Activated CD8-positive, alpha-beta T cell treated with anti-CD3 and anti-CD28 coated beads for 36 hours (primary cell): Measurements from ENCODE around the gene ZFYVE27. TPM values are rescaled to one million over a fixed set of nuclear protein-coding genes. Genes with fewer than 3 reads are reported as not detected.

Source experiments
- ATAC-seq: fragments of 200-7000 bp; cut with Tn5 transposase; one replicate; pipeline ENCODE4 v1.10.0; 2021; ENCODE audit warnings: mild to moderate bottlenecking, moderate library complexity
- CTCF ChIA-PET: fragments of 350-600 bp; sonication (Branson Sonifier 250); formaldehyde crosslinking; loops from one replicate; lab custom pipeline; 2021; ENCODE audit warnings: antibody characterized with exemption; lab: Charles Lee
- POLR2A ChIA-PET: fragments of 350-600 bp; sonication (Branson Sonifier 250); formaldehyde crosslinking; loops from one replicate; lab custom pipeline; 2021; ENCODE audit warnings: antibody characterized with exemption; lab: Charles Lee
- DNase-seq: peaks from one replicate; pipeline ENCODE4 v3.0.0-alpha.2; 2020
- H3K27ac Mint-ChIP-seq: one replicate; pipeline ENCODE4 v1.8.0; 2021; ENCODE audit warnings: mild to moderate bottlenecking, mixed read lengths
- H3K27me3 Mint-ChIP-seq: one replicate; pipeline ENCODE4 v1.8.0; 2021; ENCODE audit warnings: mixed read lengths
- H3K36me3 Mint-ChIP-seq: one replicate; pipeline ENCODE4 v1.8.0; 2021; ENCODE audit warnings: low read depth, mixed read lengths
- H3K4me1 Mint-ChIP-seq: one replicate; pipeline ENCODE4 v1.8.0; 2021; ENCODE audit warnings: low read depth, mixed read lengths
- H3K4me3 Mint-ChIP-seq: one replicate; pipeline ENCODE4 v1.8.0; 2021; ENCODE audit warnings: mild to moderate bottlenecking, moderate library complexity, mixed read lengths
- H3K9me3 Mint-ChIP-seq: one replicate; pipeline ENCODE4 v1.8.0; 2021; ENCODE audit warnings: mixed read lengths
- CTCF ChIP-seq: fragments of 200-600 bp; IDR thresholded peaks from one replicate; pipeline ENCODE4 v1.8.0; 2022; ENCODE audit warnings: antibody characterized with exemption, mild to moderate bottlenecking
- intact Hi-C: fragments of 100-400 bp; cut with micrococcal nuclease; formaldehyde crosslinking; loops from one replicate; pipeline ENCODE4 v1.10.0; 2022
- total RNA-seq, 2 experiments: library from RNA; stranded (reverse); gene quantifications; one replicate each; pipeline ENCODE4 v1.2.3, GENCODE V29; 2021

ZFYVE27 gene
- total RNA-seq, 2 experiments from 2014 or later = 18.1 to 20.1 TPM

- no peak for TF ChIP-seq CTCF
- peaks cover 1% of the 10 kb centered on the region for H3K36me3 Mint-ChIP-seq
- H3K9me3 Mint-ChIP-seq = no peaks in the 10 kb centered on the region
- ChIA-PET POLR2A (interaction anchor here (2.1 kb wide), 1 partner anchor 19 kb away, joined by 6 read pairs; the partner anchor contains the start of gene ZFYVE27), CTCF (interaction anchor here (1.1 to 20.1 kb wide), 4 partner anchors 12 to 18 kb away, joined by 3 to 537 read pairs (median 6); partner anchors contain the start of gene ZFYVE27)
- intact Hi-C loops = no loop called here
- peaks cover 9% of the 10 kb centered on the region for H3K27me3 Mint-ChIP-seq
- H3K4me1 Mint-ChIP-seq = peaks cover 6% of the 10 kb centered on the region
- H3K4me3 Mint-ChIP-seq = no peak overlapping the region
- ATAC-seq (no peak), DNase-seq (no peak)
- H3K27ac Mint-ChIP-seq = no peak overlapping the region
Measured at GRCh38 chr10:97717627-97718026, 19.3 kb upstream of the ZFYVE27 start.

- ChIA-PET POLR2A (interaction anchor here (2.1 kb wide), 1 partner anchor 18 kb away, joined by 6 read pairs; the partner anchor contains the start of gene ZFYVE27), CTCF (interaction anchor here (1.1 to 20.1 kb wide), 3 partner anchors 8 to 19 kb away, joined by 4 to 537 read pairs (median 4); partner anchors contain the start of gene ZFYVE27)
- Mint-ChIP-seq H3K4me3 (no peak overlapping the region), H3K27me3 (peaks cover 5% of the 10 kb centered on the region), H3K36me3 (peaks cover 1% of the 10 kb centered on the region), H3K9me3 (no peaks in the 10 kb centered on the region), H3K27ac (no peak overlapping the region), H3K4me1 (peaks cover 2% of the 10 kb centered on the region)
- DNase-seq (no peak), ATAC-seq (no peak)
- intact Hi-C loops = no loop called here
- TF ChIP-seq CTCF = no peak
Measured at GRCh38 chr10:97718178-97718577, 18.8 kb upstream of the ZFYVE27 start.

- peaks cover 5% of the 10 kb centered on the region for H3K27me3 Mint-ChIP-seq
- DNase-seq (no peak), ATAC-seq (no peak)
- peaks cover 1% of the 10 kb centered on the region for H3K36me3 Mint-ChIP-seq
- TF ChIP-seq CTCF = no peak
- ChIA-PET POLR2A (interaction anchor here (2.1 kb wide), 1 partner anchor 18 kb away, joined by 6 read pairs; the partner anchor contains the start of gene ZFYVE27), CTCF (interaction anchor here (1.4 to 20.1 kb wide), 2 partner anchors 9 to 11 kb away, joined by 4 to 537 read pairs; partner anchors contain the start of gene ZFYVE27)
- peaks cover 2% of the 10 kb centered on the region for H3K4me1 Mint-ChIP-seq
- H3K4me3 Mint-ChIP-seq = no peak overlapping the region
- no peaks in the 10 kb centered on the region for H3K9me3 Mint-ChIP-seq
- H3K27ac Mint-ChIP-seq = no peak overlapping the region
- intact Hi-C loops = no loop called here
Measured at GRCh38 chr10:97718659-97719142, 18.2 kb upstream of the ZFYVE27 start.

- Mint-ChIP-seq H3K9me3 (no peaks in the 10 kb centered on the region), H3K36me3 (no peaks in the 10 kb centered on the region), H3K27me3 (peaks cover 3% of the 10 kb centered on the region), H3K4me1 (no peaks in the 10 kb centered on the region), H3K27ac (no peak overlapping the region), H3K4me3 (no peak overlapping the region)
- CTCF ChIA-PET = interaction anchor here (1.2 to 20.1 kb wide), 3 partner anchors 10 to 195 kb away, joined by 3 to 537 read pairs (median 5); partner anchors contain the start of gene ZFYVE27
- no peak for TF ChIP-seq CTCF
- no peak for DNase-seq
- POLR2A ChIA-PET = no interaction called here
- no peak for ATAC-seq
- intact Hi-C loops = no loop called here
Measured at GRCh38 chr10:97719602-97720001, 17.3 kb upstream of the ZFYVE27 start.
